Stimulated activated CD4-positive, alpha-beta T cell treated with anti-CD3 and anti-CD28 coated beads, Interleukin-15, amount 100 ng/mL, for 1 hour (primary cell): ENCODE results near the gene UMPS.

Source experiments
- DNase-seq, 2 donors: peaks; one replicate each; pipeline ENCODE4 v3.0.0-alpha.2; 2020; ENCODE audit warnings: low read depth in 1 of 2, low spot score in 1 of 2

Gene UMPS

GRCh38 chr3:124763206-124763605 lies 33.0 kb downstream of the UMPS start:
- no peak for DNase-seq

- no peak for DNase-seq
These were observed 33.5 kb downstream of the UMPS start for GRCh38 chr3:124763644-124764358.

GRCh38 chr3:124764746-124765145 lies 34.5 kb downstream of the UMPS start:
- DNase-seq: no peak

- no peak for DNase-seq
These were observed 35.1 kb downstream of the UMPS start for GRCh38 chr3:124765197-124765840.

- DNase-seq: no peak
These were observed 36.2 kb downstream of the UMPS start for GRCh38 chr3:124766113-124767095.

- no peak for DNase-seq
These were observed 37.0 kb downstream of the UMPS start for GRCh38 chr3:124767264-124767663.

GRCh38 chr3:124767691-124768090 lies 37.4 kb downstream of the UMPS start:
- DNase-seq: no peak

- DNase-seq: no peak
These were observed 38.6 kb downstream of the UMPS start for GRCh38 chr3:124768812-124769211.

- DNase-seq: no peak
These were observed 39.2 kb downstream of the UMPS start for GRCh38 chr3:124769462-124769861.

- no peak for DNase-seq
These were observed 40.3 kb downstream of the UMPS start for GRCh38 chr3:124770336-124771082.

GRCh38 chr3:124771083-124771445 lies 40.8 kb downstream of the UMPS start:
- no peak for DNase-seq

GRCh38 chr3:124772081-124772831 lies 42.0 kb downstream of the UMPS start:
- no peak for DNase-seq

GRCh38 chr3:124773351-124774326 lies 43.4 kb downstream of the UMPS start:
- DNase-seq: no peak

- DNase-seq: no peak
These were observed 44.1 kb downstream of the UMPS start for GRCh38 chr3:124774327-124774718.

GRCh38 chr3:124774841-124775402 lies 44.7 kb downstream of the UMPS start:
- no peak for DNase-seq

GRCh38 chr3:124775877-124776276 lies 45.6 kb downstream of the UMPS start:
- no peak for DNase-seq

GRCh38 chr3:124776856-124777255 lies 46.6 kb downstream of the UMPS start:
- no peak for DNase-seq

- no peak for DNase-seq
These were observed 47.7 kb downstream of the UMPS start for GRCh38 chr3:124777762-124778470.
